Left ventricle myocardium superior (tissue), 1 donor: ENCODE data around the gene CDH13. TPM values are rescaled to one million over a fixed set of nuclear protein-coding genes. Genes with fewer than 3 reads are reported as not detected.

Experiments
- ATAC-seq: fragments of 200-7000 bp; cut with Tn5 transposase; one replicate; pipeline ENCODE4 v1.9.1; 2020; ENCODE audit warnings: mild to moderate bottlenecking, moderate library complexity
- DNase-seq: peaks from one replicate; pipeline ENCODE4 v3.0.0-alpha.2; 2020
- intact Hi-C: fragments of 100-400 bp; cut with micrococcal nuclease; formaldehyde crosslinking; loops from one replicate; pipeline ENCODE4 v1.11.0; 2022
- total RNA-seq: library from RNA; stranded (reverse); fragmentation: NEBNext Ultra II Directional; extraction: Animal tissue kit (Norgen Biotek cat#: 25700); gene quantifications from one replicate; pipeline ENCODE4 v1.2.1, GENCODE V29; 2021
- donor health status: DM: no; HTN: yes; CAD: no; lungs with severe emphysema.

The CDH13 gene
- total RNA-seq, 1 donor from 2014 or later: 167 TPM

DNA sequence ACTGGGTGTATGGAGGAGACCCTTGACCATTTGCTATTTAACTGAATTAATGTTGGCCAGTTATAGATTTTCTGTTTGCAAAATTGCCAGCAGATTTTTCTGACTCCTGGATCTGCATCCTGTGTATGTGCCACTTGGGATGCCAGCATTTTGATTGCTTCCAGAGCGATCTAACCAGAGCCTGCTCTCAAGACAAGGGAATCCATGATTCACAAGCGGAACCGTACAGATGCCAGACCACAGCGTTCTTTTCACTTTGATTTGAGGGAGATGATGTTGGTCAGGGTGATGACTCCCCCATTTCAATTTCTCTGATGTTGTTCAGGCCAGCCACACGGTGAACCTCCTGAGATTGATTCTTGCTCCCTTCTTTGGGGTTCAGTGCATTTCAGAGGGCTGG is 228.7 kb downstream of the CDH13 start:
- ATAC-seq (no peak), DNase-seq (no peak)
- intact Hi-C loops: no loop called here

GRCh38 chr16:82857693-82858365 is 231.1 kb downstream of the CDH13 start:
- ATAC-seq (no peak), DNase-seq (no peak)
- intact Hi-C loops: no loop called here

DNA sequence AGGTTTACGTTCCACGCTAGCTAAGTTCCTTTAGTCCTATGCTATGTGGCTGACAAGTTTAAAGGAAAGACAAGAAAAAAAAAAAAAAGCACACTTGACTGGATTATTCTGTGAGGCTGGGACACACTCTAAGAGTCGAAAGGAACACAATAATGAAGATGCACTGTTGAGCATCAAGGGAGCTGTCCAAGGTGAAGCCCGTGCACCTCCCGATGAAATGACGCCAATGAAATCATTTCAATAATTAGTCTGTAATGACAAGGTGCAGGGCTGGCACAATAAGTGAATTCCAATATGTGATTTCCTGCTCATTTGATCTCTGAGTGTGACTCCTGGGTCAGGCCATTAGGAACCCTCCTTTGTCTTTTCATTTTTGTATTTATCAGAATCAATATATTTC is 232.9 kb downstream of the CDH13 start:
- no peak for DNase-seq
- no peak for ATAC-seq
- intact Hi-C loops: no loop called here

DNA sequence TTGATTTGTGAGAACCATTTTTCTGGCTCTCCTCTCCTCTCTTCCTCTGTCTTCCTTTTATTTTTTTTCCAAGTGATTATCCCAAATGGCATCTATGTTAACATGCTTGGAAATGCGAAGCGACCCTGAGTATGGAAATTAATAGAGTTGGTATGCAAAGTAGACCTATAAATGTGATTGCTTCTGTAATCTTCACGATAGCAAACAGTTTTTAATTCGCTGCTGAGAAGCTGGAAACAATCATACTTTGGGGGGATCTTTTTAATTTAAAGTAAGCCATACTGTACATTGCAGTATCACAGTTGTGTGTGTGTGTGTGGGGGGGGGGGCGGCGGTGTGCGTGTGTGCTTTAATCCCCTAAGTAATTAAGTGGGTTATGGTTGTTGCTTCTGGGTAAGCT is 233.3 kb downstream of the CDH13 start:
- ATAC-seq: no peak
- DNase-seq: no peak
- intact Hi-C loops: no loop called here

DNA sequence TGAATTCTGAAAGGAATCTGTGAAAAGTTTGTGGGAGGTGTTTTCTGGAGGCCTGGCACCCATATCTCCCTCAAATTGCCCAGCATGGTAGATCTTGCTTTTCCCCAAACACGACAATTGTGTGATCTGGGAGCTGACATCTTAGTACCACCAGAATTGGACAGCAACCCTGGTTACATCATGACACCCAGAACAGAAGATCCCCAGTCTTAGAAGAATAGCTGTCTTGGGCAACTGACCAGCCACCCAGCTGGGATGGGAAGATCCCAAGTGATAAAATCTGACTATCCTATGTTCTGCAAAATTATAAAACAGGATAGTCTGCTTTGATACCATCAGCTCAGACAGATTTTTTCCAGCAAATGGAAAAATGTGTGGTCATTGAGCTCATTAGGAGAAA is 235.3 kb downstream of the CDH13 start:
- no peak for DNase-seq
- no peak for ATAC-seq
- intact Hi-C loops: no loop called here

DNA sequence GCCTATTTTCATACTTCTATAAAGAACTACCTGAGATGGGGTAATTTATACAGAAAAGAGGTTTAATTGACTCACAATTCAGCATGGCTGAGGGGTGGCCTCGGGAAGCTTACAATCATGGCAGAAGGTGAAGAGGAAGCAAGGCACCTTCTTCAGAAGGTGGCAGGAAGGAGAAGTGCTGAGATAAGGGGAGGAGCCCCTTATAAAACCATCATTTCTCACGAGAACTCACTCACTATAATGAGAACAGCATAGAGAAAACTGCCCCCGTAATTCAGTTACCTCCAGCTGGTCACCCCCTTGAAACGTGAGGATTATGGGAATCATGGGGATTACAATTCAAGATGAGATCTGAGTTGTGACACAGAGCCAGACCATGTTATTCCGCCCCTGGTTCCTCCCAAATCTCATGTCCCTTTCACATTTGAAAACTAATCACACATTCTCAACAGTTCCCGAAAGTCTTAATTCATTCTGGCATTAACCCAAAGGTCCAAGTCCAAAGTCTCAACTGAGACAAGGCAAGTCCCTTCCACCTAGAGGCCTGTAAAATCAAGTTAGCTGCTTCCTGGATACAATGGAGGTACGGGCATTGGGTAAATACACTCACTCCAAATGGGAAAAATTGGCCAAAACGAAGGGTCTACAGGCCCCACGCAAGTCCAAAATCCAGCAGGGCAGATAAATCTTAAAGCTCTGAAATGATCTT is 237.7 kb downstream of the CDH13 start:
- DNase-seq (no peak), ATAC-seq (no peak)
- intact Hi-C loops: no loop called here

GRCh38 chr16:82865412-82865811 is 238.6 kb downstream of the CDH13 start:
- intact Hi-C loops: no loop called here

DNA sequence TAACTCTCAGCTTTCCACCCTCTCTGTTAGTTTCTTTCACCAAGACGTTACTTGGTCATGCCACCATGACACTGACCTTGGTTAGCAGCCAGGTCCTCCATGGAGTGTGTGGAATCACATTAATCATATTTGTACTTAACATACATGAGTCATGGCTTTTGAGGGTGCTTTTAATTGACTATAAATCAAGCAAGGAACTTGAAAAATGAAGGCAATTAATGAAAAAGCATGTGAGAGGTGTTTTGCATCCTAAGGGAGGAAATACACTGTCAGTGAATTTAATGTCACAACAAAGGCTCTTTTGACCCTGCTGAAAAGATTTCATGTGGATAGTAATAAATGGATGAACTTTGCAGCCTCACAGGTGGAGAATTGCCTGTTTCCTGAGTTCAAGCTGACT is 240.7 kb downstream of the CDH13 start:
- no peak for ATAC-seq
- no peak for DNase-seq
- intact Hi-C loops: no loop called here

More at GRCh38 chr16:82865412-82865811, 238.6 kb downstream of the CDH13 start:
- no peak for DNase-seq
- no peak for ATAC-seq

DNA sequence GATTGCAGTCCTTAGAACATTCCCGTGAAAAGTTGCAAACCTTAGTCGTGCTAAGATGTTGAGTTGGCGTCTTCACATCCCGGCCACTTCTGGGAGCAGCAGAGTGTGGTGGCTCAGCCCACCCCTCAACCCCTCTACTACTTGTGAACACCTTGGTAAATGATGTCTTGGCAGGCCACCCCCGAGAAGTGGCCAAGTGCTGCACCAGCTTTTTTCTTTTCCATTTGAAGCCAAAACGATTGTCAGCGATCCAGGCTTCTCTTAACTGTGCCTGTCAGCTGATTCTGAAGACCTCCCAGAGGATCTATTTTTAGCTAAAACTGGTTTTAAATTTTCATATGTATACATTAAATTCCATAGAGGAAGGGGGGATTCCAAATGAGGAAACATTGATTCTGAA is 247.5 kb downstream of the CDH13 start:
- DNase-seq (no peak), ATAC-seq (peak; percentile 72)
- intact Hi-C loops: no loop called here

DNA sequence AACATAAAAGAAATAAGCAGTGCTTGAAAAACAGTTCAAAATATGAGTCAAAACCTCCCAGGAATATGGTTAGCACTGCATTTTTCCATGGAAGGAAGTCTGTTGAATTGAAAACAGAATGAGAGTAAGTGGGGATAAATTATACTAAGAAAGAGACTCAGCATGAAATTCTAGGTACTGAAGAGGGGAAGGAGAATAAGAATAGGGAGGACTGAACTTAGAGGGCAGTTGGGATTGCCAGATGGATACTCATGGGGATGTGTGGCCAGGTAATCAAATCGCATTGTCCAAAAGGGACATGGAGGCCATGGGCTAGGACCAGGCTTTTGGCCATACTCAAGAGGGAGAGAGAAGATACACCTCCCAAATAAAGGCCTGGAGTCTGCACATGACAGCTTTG is 247.9 kb downstream of the CDH13 start:
- DNase-seq (no peak), ATAC-seq (no peak)
- intact Hi-C loops: no loop called here

DNA sequence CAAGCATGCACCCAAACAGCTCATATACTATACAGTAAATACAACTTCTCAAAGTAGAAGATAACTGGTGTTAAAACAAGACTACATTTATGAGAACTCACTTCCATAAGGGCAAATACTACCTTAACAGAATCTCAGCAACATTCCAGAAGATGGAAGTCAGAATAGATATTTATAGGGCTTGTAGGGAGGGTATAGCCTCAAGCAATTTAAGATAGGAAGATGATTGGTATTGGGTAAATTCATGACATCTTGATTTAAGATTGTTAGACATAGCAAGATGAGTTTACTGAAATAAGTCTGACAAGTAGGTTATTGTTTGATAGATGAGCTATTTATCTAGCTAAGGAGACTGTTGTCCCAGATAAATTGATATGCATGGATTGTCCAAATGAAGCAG is 250.2 kb downstream of the CDH13 start:
- DNase-seq: no peak
- ATAC-seq: no peak
- intact Hi-C loops: no loop called here

- intact Hi-C loops: no loop called here
- no peak for DNase-seq
- no peak for ATAC-seq
Observed at GRCh38 chr16:82878466-82878865, 251.7 kb downstream of the CDH13 start.

- intact Hi-C loops: no loop called here
- DNase-seq (no peak), ATAC-seq (no peak)
Observed at GRCh38 chr16:82880346-82880745, 253.6 kb downstream of the CDH13 start.

- no peak for DNase-seq
- no peak for ATAC-seq
- intact Hi-C loops: no loop called here
Observed at GRCh38 chr16:82881516-82881915, 254.7 kb downstream of the CDH13 start.

DNA sequence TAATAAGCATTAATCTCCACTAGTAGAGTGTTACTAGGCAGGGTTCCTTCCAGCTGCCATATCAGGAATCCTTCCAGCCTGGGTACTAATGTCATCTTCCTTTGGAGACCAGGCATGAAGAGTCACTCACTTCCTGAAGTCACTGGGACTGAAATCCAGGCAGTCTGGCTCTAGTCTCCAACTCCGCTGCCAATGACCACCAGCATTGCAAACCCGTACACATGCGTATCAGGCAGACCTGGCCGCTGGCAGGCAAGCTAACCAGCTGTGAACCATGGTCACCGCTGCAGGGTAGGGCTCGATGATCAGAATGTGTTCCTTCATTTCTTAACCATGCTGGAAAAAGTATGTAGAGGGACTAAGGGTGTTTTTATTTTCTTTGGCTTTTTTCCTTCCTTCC is 255.5 kb downstream of the CDH13 start:
- ATAC-seq (peak; percentile 51), DNase-seq (peak; percentile 29)
- intact Hi-C loops: no loop called here

GRCh38 chr16:82882982-82883835 is 256.4 kb downstream of the CDH13 start:
- intact Hi-C loops: no loop called here
- DNase-seq: no peak
- peak; percentile 48 for ATAC-seq

DNA sequence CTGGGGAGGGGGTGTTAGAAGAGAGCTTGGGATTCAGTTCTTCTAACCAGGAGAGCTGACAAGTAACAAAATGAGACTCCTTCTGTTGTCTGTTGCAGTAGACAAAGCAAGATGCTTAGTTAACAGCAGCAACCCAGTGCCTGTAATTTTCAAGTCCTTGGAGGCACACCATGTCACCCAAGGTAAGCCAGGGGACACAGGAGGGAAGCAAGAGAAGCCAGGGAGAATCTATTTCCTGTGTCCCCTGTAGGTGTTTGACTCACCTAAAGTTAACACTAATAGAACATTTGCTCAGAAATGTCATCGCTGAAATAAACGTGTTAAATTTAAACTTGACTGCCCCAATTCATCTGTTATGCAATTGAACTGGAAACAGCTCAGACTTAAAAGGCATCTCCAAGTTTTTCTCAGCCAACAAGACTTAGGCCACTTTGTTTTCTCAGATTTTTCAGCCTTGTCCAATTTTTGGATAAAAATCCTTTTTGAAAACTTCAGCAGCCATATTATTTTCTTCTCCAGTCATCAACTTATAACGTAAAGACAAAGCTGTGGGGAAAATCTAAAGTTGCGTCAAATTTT is 257.6 kb downstream of the CDH13 start:
- no peak for ATAC-seq
- intact Hi-C loops: no loop called here

DNA sequence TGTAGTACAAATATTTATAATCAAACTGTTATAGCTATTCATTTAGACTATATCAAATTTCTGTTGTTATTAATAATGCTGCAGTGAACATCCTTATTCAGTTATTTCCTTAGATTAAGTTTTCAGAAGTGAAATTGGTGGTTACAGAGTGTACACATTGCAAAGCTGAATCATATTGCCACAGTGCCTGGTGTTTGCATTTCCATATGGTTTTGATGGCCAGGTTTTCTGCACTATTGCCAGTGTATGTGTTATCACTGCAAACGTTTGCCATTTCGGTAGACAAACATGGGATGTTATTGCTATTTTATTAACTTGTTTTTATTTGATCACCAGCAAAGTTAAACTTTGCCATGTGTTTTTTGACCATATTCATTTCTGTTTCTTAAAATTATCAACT is 259.4 kb downstream of the CDH13 start:
- DNase-seq (no peak), ATAC-seq (no peak)
- intact Hi-C loops: no loop called here

More for the DNA sequence above, 257.6 kb downstream of the CDH13 start:
- DNase-seq: no peak

GRCh38 chr16:82888591-82889001 is 261.8 kb downstream of the CDH13 start:
- intact Hi-C loops: no loop called here
- ATAC-seq (no peak), DNase-seq (no peak)

DNA sequence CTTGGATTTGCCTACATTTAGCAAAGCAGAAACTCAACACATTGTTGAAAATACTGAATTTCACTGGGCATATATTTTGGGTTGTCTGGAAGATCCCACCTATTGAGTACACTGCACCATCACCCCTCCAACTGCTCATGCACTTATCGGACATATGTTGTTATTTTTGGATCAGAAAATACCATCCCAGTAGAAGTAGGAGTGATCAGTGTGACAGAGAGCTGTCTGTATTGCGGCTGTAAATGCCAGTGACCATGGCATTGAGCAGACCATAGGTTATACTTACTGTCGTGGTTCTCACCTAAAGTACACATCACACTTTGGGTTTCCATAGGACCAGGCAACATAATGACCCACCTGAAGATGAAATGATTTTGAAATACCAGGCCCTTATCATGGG is 264.7 kb downstream of the CDH13 start:
- DNase-seq (no peak), ATAC-seq (peak; percentile 60)
- intact Hi-C loops: no loop called here
